ENCODE results near the gene FCHO1.

GRCh38 chr19:17761148-17761547, 9.9 kb downstream of the FCHO1 start:
- TF ChIP-seq CTCF (IDR thresholded peaks at IDR 0.05) (no peak), ZFX (IDR thresholded peaks at IDR 0.05; ENCODE audit: borderline replicate concordance) (no peak)
